K562 (cell line): ENCODE results near the gene NFKBIA. TPM values are rescaled to one million over a fixed set of nuclear protein-coding genes. Genes with fewer than 3 reads are reported as not detected.

Source experiments
- ARID1B ChIP-seq: fragments of 450-650 bp; IDR thresholded peaks from 2 replicates; pipeline ENCODE4 v1.6.1; 2016; ENCODE audit warnings: antibody characterized with exemption, mild to moderate bottlenecking, inconsistent platforms
- ARID4B ChIP-seq: sonication (generic); formaldehyde crosslinking; IDR thresholded peaks from 2 replicates; pipeline ENCODE4 v1.8.0; 2022; ENCODE audit warnings: mild to moderate bottlenecking, missing genetic modification reagents
- CBX2 ChIP-seq: fragments of 200-600 bp; sonication (generic); IDR thresholded peaks from one replicate; pipeline ENCODE4 v1.6.1; 2012; ENCODE audit warnings: mild to moderate bottlenecking, low read length, inconsistent platforms; ENCODE audit not compliant: insufficient read depth, poor library complexity, severe bottlenecking
- CEBPB ChIP-seq: fragments of 450-650 bp; IDR thresholded peaks from 2 replicates; pipeline ENCODE4 v1.6.1; 2016; ENCODE audit warnings: missing genetic modification characterization, missing compliant biosample characterization
- CHD4 ChIP-seq: fragments of 200-600 bp; sonication (generic); IDR thresholded peaks from 3 replicates; pipeline ENCODE4 v1.6.1; 2012; ENCODE audit warnings: low read depth, mild to moderate bottlenecking, mixed read lengths, low read length, inconsistent platforms; ENCODE audit not compliant: insufficient read depth, insufficient replicate concordance, poor library complexity, severe bottlenecking
- CREB1 ChIP-seq, 2 experiments: sonication (generic) in 1 of 2; formaldehyde crosslinking in 1 of 2; IDR thresholded peaks; 2 replicates each; pipeline versions ENCODE4 v1.6.1 to v1.8.0; 2012 to 2022; ENCODE audit warnings: inconsistent platforms in 1 of 2, mild to moderate bottlenecking in 1 of 2, missing genetic modification reagents in 1 of 2, moderate library complexity in 1 of 2
- EWSR1 ChIP-seq: fragments of 450-650 bp; IDR thresholded peaks from 2 replicates; pipeline ENCODE4 v1.6.1; 2018; ENCODE audit warnings: borderline replicate concordance, mild to moderate bottlenecking, low read depth, moderate library complexity; ENCODE audit not compliant: partially characterized antibody
- FOXJ2 ChIP-seq: fragments of 200-800 bp; sonication (Bioruptor generic); IDR thresholded peaks from 2 replicates; pipeline ENCODE4 v1.6.1; 2016; ENCODE audit warnings: missing genetic modification characterization, missing compliant biosample characterization
- FOXP1 ChIP-seq: sonication (generic); formaldehyde crosslinking; IDR thresholded peaks from 2 replicates; pipeline ENCODE4 v1.8.0; 2022; ENCODE audit warnings: mild to moderate bottlenecking, missing genetic modification reagents
- KAT2B ChIP-seq: IDR thresholded peaks from one replicate; pipeline ENCODE4 v1.6.1; 2012; ENCODE audit warnings: low read depth, mild to moderate bottlenecking, control low read depth, inconsistent platforms, low read length, moderate library complexity
- LCOR ChIP-seq: sonication (generic); formaldehyde crosslinking; IDR thresholded peaks from 2 replicates; pipeline ENCODE4 v1.8.0; 2022; ENCODE audit warnings: mild to moderate bottlenecking, missing genetic modification reagents
- MAX ChIP-seq: sonication (generic); formaldehyde crosslinking; IDR thresholded peaks from 2 replicates; pipeline ENCODE4 v1.9.0; 2022; ENCODE audit warnings: mild to moderate bottlenecking, missing genetic modification reagents
- MEF2D ChIP-seq: conservative IDR thresholded peaks from 2 replicates; pipeline ENCODE4 v1.6.1; 2016; ENCODE audit warnings: low read depth, missing genetic modification characterization, missing compliant biosample characterization
- NCOR1 ChIP-seq: fragments of 450-650 bp; IDR thresholded peaks from 2 replicates; pipeline ENCODE4 v1.6.1; 2016; ENCODE audit warnings: mild to moderate bottlenecking, moderate library complexity
- NR2C2 ChIP-seq, 2 experiments: fragments of 200-800 bp in 1 of 2; sonication (Bioruptor generic) in 1 of 2; sonication (generic) in 1 of 2; formaldehyde crosslinking in 1 of 2; IDR thresholded peaks; 2 replicates each; pipeline versions ENCODE4 v1.6.1 to v1.8.0; 2016 to 2022; ENCODE audit warnings: mild to moderate bottlenecking in 1 of 2, missing compliant biosample characterization in 1 of 2, missing genetic modification characterization in 1 of 2, missing genetic modification reagents in 1 of 2
- POLR2AphosphoS5 ChIP-seq: IDR thresholded peaks from 2 replicates; pipeline ENCODE4 v1.6.1; 2011; ENCODE audit warnings: mild to moderate bottlenecking, low read depth, low read length, moderate library complexity; ENCODE audit not compliant: control insufficient read depth, insufficient read depth
- RNF2 ChIP-seq: sonication (generic); IDR thresholded peaks from 2 replicates; pipeline ENCODE4 v1.6.1; 2016
- SMAD1 ChIP-seq: fragments of 150-350 bp; IDR thresholded peaks from 2 replicates; pipeline ENCODE4 v1.6.1; 2014; ENCODE audit warnings: low read length, low read depth; ENCODE audit not compliant: partially characterized antibody
- SPI1 ChIP-seq: IDR thresholded peaks from 2 replicates; pipeline ENCODE4 v1.6.1; 2011; ENCODE audit warnings: low read depth, low read length, control low read depth, borderline replicate concordance
- ZC3H8 ChIP-seq: fragments of 450-650 bp; IDR thresholded peaks from 2 replicates; pipeline ENCODE4 v1.6.1; 2017
- ZEB2 ChIP-seq: fragments of 450-650 bp; IDR thresholded peaks from 2 replicates; pipeline ENCODE4 v1.6.1; 2016
- ZNF133 ChIP-seq: fragments of 250-450 bp; sonication (Bioruptor Pico); IDR thresholded peaks from 2 replicates; pipeline ENCODE4 v1.4.0; 2020; ENCODE audit warnings: mild to moderate bottlenecking
- ZNF766 ChIP-seq: fragments of 200-800 bp; sonication (Bioruptor generic); conservative IDR thresholded peaks from 2 replicates; pipeline ENCODE4 v1.6.1; 2016; ENCODE audit warnings: missing genetic modification characterization, missing compliant biosample characterization
- polyA plus RNA-seq, 8 experiments: library from polyadenylated mRNA; depleted of rRNA in 4 of 8; stranded (reverse) in 5 of 8; unstranded in 3 of 8; fragments of >200 nt; fragmentation: Nextera tagmentation in 2 of 8; fragmentation: Illumina TruSeq in 1 of 8; extraction: Ambion mirVana in 2 of 8; extraction: Trizol in 1 of 8; gene quantifications; 2 replicates each; pipeline versions ENCODE4 v1.2.1 to v1.2.3, GENCODE V29; 2011 to 2014; ENCODE audit warnings: inconsistent platforms in 1 of 8, missing spikeins in 1 of 8
- total RNA-seq, 7 experiments: library from RNA; depleted of rRNA in 6 of 7; stranded (reverse); fragments of >200 nt in 6 of 7; fragmentation: Illumina TruSeq in 2 of 7; extraction: Trizol in 2 of 7; gene quantifications; 2 replicates each; pipeline versions ENCODE4 v1.2.1 to v1.2.3, GENCODE V29; 2011 to 2021; ENCODE audit warnings: low replicate concordance in 1 of 7

Gene NFKBIA
- total and polyA plus RNA-seq, 9 of the 15 experiments (the other 6 are each of a cell fraction or from before 2014, with no cell fraction given) = 6.9 to 31.8 (median 18.2) TPM

- TF ChIP-seq CHD4 (no peak), KAT2B (no peak), SMAD1 (peak; percentile 31), MEF2D (tag) (no peak), CEBPB (peak; percentile 99), FOXP1 (CRISPR knock-in tag) (peak; percentile 44; the same call in 1 of the 2 replicates), FOXJ2 (tag) (no peak), ZNF766 (CRISPR knock-in tag) (0 out of 2 replicates have a peak, but pooled peaks have one; percentile 65), EWSR1 (no peak), CBX2 (no peak), ZEB2 (0 out of 2 replicates have a peak, but pooled peaks have one; percentile 51), NCOR1 (peak; percentile 49), POLR2AphosphoS5 (0 out of 2 replicates have a peak, but pooled peaks have one; percentile 21), SPI1 (peak; percentile 34; the same call in 1 of the 2 replicates), LCOR (CRISPR knock-in tag) (no peak), MAX (CRISPR knock-in tag) (peak; percentile 37; the same call in 1 of the 2 replicates), ZNF133 (no peak), RNF2 (peak; percentile 76), ARID4B (peak; percentile 45; the same call in 1 of the 2 replicates), ARID1B (peak; percentile 64), NR2C2 (CRISPR knock-in tag; IDR thresholded peaks at IDR 0.05) (no peak), NR2C2 (tag; IDR thresholded peaks at IDR 0.05) (peak; percentile 9; the same call in 1 of the 2 replicates), ZC3H8 (no peak), CREB1 (IDR thresholded peaks at IDR 0.05) (no peak), CREB1 (CRISPR knock-in tag; IDR thresholded peaks at IDR 0.05) (0 out of 2 replicates have a peak, but pooled peaks have one; percentile 20)
Measured at GRCh38 chr14:35403603-35404448, 723 bp downstream of the NFKBIA start (continued).
